Stimulated activated CD8-positive, alpha-beta memory T cell treated with anti-CD3 and anti-CD28 coated beads, Interleukin-7, amount 100 ng/mL, for 48 hours (primary cell): Measurements from ENCODE around the gene HOXB7.

Experiments
- DNase-seq, 2 donors: peaks; one replicate each; pipeline ENCODE4 v3.0.0-alpha.2; 2020; ENCODE audit warnings: low read depth in 1 of 2; ENCODE audit errors: extremely low read depth in 1 of 2

Gene HOXB7

DNA sequence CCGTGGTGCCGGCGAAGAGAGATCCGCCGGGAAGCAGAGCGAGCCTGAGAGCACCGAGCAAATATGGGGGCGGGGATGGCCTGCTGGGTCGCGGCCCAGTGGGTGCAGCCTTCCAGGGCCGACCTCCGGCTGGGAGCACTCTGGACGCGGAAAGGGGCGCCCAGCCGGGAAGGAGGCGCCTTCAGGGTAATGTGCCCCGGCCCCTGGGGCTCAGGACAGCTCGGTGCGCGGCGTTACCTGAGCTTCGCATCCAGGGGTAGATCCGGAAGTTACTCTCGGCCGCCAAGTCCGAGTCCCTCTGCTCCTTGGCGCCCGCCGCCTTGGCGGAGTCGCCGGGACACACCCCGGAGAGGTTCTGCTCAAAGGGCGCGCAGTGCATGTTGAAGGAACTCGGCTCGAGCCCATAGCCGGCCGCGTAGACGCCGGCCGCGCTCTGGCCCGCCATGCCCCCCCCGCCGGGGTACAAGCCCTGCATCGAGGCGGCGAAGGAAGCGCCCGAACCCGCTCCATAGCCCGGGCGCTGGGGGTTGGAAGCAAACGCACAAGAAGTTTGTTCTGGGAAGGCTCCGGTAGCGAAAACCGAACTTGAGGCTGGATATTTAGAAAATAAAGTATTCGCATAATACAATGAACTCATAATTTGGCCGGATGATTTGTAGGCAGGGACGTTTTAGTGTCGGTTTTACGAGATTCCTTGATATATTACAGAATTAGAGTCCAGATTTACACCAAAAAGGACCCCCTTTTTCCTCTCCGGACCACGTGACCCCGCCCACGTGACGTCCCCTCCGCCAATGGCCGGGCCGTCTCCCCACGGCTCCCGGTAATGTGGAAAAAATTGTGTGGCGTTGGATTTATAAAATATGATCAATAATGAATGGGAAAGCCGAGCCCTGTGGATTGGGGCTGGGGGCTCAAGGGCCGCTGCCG, at the start of gene HOXB7:
HOXB7 (minus strand) TSS at position 736 of the 930 bp plus-strand sequence; CDS start at position 637, 99 bp downstream.
- no peak for DNase-seq

DNA sequence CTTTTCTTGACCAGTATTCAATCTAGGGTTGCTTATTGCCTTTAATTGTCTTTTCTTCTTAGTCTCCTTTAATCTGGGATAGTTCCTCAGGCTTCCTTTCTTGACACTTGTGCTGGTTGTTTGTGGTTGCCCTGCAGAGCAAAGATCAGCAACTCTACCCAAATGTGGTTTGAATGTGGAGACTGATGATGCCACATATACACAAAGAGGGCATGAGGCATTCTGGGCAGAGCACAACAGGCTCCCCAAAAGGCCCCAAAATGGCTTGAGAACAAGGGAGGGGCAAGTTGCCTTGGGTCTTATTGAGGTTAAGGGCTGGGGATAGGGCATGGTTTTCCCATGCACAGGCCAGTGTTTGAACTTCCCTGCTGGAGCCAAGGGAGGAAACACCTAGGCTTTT, 45.1 kb upstream of the HOXB7 start:
- no peak for DNase-seq

DNA sequence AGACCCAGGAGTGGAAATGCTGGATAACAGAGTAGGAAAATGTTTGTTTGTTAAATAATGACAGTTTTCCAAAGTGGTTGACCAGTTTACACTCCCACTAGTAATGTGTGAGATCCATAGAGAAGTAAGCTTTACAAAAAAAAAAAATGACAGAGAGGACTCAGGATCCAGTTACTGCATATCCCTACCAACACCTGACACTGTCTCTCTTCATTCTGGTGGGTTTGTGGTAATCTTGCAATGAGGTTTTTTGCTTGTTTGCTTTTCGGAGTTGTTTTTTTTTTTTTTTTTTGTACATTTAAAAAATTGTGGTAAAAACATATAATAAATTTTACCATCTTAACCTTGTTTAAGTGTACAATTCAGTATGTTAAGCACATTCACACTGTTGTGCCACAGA, 38.9 kb upstream of the HOXB7 start:
- DNase-seq = no peak

DNA sequence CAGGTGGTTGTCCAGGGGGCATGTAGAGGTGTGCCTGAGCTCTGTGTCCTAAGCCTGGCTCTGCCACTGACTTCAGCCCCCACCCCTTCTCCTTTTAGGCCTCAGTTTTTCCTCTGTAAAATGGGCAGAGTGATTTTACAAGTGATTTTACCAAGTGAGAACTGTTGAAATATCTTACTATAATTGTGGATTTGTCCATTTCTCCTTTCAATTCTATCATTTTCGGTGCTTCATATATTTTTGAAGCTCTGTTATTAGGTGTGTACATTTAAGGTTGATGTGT, 37.1 kb upstream of the HOXB7 start:
- no peak for DNase-seq

DNA sequence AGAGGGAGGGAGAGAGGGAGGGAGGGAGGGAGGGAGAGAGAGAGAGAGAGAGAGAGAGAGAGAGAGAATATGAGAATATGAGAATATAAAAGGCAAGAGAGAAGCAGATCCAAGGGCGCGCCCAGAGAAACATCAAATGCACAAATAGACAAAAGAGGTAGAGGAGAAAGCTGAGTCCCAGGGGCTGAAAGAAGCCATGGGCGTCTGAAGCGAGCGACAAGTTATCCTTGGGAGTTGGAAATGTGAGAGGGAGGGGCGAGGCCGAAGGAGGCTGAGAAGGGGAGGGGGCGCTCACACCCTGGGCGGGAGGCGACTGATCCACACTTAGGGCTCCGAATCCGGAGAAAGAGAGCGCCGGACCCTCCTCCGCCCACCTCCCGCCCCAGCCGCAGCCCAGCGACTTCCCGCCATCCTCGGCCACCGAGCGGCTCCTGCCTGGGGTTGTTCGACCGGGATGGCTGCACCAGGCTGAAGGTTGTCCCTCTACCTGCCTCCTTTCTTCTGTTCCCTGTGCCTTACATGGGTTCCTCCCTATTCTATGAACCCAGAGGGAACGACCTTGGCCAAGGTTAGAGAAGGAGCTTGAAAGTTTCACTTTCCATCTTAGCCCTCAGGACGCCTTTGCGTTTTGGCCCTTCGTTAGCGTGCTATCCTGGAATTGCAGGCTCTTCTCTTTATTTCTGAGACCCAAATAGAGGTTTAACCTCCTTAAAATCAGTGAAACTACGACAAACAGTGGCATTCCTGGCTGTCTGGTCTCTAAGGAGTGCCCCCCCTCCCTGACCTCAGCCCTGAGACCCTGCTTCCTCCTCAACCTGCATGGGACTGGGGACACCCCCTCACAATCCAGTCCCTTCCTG, 36.5 kb upstream of the HOXB7 start:
- no peak for DNase-seq

DNA sequence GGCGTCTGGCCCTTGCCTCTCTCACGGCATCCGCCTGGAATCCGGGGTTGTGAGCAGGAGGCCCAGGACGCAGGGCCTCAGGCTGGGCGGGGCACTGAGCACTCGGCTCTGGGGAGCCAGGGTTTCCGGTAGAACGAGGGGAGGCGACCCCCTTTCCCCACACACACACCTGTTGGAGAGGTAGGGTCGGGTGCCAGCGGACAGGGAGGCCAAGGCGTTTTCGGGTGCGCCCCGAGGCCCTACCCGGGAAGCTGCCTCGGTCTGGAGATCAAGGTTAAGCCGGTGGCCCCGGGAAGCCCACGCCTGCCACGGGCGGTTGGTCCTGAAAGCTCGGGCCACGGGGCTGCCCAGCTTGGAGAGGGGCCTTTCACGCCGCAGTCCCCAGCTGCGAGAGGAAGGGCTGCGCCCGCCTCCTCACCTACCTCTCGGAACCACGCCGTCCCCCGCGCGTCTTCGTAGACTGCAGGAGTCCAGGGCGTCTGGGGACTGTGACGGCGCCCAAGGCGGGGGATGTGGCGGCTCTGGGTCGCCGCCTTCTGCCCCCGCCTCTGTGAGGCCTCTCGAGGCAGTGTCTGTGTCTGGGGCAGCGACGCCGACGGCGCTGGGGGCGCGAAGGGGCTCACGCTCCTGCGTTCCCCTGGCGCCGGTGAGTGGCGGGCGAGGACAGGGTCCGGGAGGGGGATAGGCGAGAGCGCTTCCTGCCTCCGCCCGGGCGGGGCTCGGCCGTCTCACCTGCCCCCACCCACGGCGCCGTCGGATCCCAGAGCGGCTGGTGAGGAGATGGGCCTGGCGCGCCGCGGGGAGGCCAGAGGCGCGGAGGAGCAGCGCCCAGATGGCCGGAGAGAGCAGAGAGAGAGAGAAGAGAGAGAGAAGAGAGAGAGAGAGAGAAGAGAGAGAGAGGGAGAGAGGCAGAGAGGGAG, 35.6 kb upstream of the HOXB7 start:
- no peak for DNase-seq

DNA sequence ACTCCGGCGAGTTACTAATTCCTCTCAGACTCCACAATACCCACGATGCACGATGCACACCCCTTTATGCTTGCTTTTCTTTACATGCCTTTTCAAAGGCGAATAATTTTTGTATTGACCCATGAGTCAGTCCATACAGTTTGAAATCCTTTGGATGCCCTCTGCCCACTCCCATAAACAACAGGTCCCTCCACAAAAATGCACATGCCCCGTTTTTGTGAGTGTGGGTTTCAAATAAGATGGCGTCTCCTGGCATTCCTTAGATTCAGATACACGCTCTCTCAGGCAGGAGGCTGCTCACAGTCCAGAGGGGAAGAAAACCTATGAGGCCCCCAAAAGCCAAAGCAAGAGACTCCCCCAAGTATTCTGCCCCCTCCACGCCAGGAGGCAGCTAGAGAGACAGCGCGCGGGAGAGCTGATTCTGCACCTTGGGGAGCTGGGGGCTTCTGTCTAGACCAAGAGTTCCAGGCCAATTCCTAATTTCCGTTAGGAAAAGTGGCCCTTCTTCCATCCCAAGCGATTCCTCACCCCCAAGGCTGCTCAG, 34.9 kb upstream of the HOXB7 start:
- no peak for DNase-seq

DNA sequence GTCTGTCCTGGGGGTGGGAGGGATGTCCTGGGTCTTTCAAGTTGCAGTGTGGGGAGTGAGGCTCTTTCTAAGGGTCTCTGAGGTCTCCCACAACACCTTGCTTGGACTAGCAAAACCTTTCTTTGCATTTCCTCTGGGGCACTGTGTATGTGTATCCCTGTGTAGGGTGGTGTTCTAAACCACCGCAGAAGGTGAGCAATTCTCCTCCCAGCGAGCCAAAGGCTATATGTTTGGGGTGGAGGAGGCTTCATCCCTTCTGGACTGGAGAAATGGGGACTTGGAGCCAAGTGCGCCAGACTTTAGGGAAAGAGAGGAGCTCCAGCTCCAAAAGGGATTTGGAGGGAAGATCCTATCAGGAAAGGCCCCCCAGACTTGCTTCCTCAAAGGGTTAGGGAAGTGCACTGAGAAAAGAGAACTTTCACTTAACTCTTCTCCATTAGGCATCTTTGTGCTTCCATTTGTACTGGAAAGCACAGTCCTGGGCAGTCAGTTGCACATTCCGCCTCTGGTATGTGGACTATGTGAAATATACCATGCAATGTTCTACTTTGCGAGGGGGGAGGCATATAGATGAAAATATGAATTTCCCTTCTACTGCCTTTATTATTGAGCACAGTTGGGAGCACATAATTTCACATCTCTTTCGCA, 34.2 kb upstream of the HOXB7 start:
- DNase-seq = no peak

DNA sequence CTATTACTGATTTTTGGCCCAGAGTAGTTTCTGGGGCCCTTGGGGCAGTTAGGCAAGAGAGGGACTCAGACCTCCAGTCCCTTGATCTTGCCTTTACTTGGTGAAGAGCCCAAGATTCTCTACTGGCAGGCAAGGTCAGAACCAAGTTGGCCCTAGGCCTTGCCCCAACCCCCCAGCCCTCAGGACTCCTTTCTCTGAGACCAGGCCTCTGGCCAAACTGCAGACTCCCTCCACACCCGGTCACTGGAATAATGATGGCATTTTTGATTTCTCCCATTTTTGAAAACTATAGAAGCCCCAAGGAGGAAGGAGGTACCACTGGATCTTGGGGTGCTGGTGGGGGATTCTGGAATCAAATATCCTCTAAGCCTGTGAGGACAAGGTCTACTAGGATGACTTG, 33.3 kb upstream of the HOXB7 start:
- DNase-seq = no peak

DNA sequence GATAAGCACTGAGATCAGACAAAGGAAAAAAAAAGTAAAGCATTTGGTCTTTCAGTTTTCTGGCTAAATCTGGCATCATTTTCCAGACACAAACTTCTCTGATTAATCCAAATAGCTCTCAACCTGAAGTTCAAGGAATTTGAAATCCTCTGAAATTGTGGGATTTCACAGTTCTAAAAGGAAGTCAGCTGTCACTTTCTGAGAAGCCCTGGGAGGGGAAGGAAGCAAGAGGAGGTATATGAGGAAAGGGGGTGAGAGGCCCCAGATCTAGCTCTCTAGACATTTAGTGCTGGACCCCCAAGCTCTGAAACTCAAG, 32.8 kb upstream of the HOXB7 start:
- no peak for DNase-seq

DNA sequence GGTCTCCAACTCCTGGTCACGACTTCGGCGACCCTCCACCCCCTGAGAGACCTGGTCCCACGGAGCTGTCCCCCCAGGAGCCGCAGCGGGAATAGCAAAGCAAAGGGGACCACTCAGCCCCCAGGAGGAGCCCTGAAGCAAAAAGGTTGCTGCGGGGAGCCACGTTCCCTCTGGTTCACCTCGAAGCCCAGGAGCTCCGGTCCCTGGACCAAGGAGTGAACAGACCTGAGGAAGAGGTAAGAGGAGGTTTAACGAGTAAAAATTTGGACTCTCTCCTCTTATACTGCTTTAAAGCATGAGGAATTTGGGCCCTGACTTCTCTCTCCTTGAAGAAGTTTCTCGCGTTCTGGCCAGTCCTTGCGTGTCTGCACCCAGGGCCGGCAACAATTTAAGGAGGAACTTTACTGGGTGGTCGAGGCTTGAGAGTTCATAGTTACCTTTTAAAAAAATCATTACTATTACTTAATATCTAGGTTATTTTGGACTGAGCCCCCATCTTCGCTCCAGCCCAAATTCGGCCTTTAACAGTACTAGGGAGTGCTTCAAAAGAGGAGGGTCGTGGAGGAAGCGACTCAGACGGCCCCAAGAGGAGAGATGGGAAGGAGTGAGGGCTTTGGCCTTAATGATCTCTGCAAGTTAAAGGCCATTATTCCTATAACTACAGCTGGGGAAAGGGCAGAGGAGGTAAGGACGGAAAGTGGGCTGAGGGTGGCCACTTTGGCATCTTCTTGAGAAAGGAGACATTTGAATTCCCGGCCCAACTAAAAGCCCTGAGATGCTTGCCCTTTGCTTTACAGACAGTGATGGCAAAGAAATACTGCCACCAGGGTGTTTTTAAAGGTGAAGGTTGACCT, 32.3 kb upstream of the HOXB7 start:
- no peak for DNase-seq

DNA sequence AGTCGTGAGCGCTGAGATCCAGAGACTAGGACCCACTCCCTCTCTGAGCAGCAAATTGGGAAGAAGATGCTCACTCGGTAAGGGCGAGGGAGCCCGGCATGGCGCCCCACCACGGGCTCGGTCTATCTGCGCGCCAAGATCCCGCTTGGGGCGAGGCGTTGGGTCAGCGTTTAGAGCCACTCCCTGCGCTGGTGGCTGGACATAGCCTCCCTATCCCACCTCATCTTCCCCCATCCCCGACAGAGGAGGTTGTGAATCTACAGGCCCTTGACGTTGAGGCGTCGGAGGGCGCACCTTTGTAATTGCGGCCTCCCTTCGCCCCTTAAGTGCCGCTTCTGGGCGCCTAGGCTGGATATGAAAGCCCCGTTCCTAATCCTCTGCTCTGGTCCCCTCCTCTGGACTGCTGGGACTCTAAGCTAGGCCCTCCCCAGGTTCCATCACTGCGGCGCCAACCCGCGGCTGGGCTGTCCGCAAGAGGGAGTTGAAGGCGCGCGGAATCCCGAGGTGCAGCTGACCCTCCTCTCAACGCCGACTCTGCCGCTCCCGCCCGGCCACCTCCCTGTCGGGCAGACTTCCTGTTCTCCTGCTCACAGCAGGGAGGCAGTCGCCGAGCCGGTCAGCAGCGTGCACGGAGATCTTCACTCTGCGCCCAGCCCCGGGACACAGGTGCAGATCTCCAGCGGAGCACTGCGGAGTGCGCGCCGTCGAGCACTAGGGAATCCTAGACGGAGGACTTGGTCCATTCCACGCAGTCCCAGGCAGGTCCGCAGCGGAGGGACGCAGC, 31.4 kb upstream of the HOXB7 start:
- no peak for DNase-seq

DNA sequence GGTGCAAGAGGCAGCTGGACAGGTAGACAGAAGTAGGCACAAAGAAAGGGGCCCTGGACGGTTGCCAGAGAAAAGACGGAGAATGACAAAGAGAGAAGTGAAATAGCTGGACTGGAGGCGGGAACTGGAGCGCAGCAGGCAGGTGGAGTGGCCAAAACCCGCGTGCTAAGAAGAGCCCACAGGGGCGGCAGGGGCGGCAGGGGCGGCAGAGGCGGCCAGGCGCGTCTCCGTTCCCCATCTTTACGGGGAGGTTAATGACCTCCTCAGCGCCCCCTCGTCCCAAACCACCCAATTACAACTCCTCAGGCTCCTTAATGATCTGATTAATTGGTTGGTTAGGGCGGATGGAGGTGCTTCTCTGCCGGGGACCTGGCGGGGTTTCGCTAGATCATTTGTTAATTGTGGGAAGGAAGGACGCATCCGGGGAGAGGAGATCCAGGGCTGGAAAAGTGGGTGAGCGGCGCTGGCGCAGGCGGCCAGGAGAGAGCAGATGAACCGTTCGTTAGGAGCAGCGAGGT, 30.8 kb upstream of the HOXB7 start:
- no peak for DNase-seq

DNA sequence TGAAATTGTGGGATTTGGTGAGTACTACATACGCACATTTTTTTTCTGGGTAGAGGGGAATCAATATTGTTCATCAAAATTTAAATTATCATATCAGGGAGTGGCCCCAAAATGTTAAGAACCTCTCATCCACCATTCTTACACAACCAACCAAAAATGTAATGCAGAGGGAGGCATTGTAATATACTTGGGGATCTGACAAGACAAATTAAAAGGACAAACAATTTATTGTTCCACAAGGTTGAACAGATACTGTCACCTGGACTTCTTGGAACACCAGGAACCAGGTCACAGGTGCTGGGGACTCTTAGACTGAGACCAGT, 30.0 kb upstream of the HOXB7 start:
- DNase-seq = no peak

DNA sequence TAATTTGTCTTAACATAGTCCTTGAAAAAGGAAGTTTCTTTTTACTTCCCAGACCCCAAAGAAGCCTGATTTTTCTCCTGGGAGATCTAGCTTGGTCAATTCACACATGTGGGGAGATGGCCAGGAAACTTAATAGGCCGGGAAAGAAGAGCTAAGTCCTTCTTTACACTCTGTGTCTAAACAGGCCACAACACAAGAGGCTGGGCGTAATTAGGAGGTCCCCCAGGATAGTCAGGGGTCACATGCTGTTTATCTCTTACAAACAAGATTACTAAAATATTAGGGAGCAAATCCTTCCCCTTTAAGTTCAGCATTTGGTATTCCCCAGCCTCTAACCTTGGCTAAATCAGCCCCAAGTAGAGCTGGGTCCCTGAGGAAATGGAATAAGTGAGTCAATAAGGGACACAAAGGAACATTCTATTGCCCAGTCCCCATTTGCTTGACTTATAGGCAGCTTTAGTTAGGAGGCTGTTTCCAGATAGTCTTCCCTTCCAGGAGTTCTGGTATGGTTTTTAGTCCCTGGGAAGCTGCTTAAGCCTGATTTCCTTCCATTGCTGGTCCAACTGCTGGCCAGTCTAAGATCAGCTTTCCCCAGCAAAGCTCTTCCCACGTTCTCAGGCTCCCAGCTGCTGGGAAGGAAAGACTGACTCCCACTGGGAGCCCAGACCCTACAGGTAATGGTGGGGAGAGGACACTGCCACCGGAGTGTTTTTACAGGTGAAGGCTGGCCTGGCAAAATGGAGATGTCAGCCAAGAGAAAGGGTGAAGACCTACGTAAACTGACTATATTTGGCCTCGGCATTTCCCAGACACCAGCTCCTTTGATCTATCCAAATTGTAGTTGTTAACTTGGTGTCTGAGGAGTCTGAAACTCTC, 29.4 kb upstream of the HOXB7 start:
- DNase-seq = no peak

DNA sequence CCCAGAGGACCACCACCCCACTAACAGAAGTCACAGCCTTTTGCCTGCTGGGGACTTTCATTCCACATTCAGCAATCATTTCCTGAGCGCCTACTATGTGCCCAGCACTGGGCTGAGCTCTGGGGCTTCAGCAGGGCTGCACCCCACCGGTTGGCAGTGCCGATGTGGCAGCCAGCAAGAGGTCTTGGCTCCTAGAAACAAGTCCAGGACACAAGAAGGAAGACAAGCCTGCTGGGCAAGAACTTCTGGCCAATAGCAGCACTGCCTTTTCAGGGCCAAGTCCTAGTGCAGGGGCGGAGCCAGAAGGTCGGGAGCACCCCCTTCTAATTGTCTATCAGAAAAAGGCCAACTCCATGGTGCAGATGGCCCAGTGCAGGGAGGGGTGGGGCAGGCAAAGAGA, 28.3 kb upstream of the HOXB7 start:
- DNase-seq = no peak

DNA sequence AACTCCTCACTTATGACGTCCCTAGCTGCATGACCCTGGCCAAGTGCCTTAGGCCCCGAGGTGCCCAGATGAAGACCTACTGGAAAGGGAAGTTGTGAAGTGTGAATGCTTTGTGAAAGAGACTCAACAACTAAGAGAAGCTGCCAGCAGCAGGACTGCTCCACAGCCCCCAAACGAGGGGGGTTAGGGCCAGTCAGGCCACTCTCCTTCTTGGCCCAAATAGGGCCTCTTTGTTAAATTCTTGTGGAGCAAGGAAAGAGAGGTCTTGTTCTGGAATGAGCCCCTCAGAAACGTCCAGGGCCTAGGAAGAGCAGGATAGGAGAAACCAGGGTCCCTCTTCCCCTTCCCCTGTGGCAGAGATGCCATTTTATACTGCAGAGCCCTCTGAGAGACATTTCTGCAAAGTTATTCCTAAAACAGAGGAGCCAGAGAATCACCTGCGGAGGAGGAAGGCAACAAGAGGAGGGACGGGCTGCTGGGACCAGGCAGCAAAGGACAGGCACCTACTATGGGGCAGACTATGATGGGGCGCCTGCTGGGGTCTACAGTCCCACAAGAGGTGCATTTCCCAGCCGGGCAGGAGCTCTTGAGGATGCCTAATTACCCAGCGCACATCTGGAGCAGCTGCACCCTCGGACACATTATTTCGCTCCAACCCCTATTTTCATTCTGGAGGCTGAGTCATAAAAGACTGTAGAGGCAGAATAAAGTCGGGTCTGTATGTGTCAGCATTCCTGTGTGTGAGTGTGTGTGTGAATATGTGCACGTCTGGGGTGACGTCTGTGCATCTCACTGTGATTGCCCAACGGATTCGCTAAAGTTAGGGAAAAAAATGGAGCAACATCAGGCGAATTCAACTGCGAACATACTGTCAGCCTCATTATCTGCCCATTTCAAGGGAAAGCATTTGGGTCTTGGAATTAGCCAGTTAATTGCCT, 26.8 kb upstream of the HOXB7 start:
- DNase-seq = no peak
